Measurements from ENCODE around the gene TYW1B.
"Not testable (repeated sequence)": the region's sequence is repeated elsewhere in the genome, so short reads cannot be mapped to it uniquely, and the experiment has no call there.

The TYW1B gene

DNA sequence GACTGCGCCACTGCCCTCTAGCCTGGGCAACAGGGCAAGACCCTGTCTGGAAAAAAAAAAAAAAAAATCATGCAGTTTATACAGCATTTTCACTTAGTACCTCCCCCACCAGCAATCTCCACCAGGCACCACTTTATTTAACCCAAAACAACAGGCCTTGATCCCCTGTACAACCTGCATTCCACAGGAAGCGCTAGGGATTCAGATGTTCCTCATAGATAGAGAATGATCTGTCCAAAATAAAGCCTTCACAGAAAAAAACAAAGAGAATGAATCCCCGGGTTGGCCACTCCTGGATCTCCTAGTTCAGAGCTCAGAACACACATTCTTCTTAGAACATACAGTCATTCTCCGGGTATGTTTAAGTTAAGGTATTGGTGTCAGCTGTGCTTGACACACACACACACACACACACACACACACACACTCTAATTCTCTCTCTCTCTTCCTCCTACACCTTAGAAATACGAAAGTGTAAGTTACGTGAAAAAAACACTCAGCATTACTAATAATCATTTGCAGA lies 110.7 kb downstream of the TYW1B start:
- H3K27me3 ChIP-seq (ENCODE audit: control insufficient read depth, insufficient read depth, low read length); H3K36me3 ChIP-seq (ENCODE audit: control insufficient read depth, insufficient read depth, low read length); H3K4me1 ChIP-seq (ENCODE audit: control insufficient read depth, insufficient read depth, low read length); H3K27ac ChIP-seq (ENCODE audit: low read depth, low read length); H3K4me3 ChIP-seq (ENCODE audit: low read depth, low read length); H3K9me3 ChIP-seq (ENCODE audit: control insufficient read depth, insufficient read depth, low read length); H3K9ac ChIP-seq (ENCODE audit: low read depth, low read length): not testable (repeated sequence)

DNA sequence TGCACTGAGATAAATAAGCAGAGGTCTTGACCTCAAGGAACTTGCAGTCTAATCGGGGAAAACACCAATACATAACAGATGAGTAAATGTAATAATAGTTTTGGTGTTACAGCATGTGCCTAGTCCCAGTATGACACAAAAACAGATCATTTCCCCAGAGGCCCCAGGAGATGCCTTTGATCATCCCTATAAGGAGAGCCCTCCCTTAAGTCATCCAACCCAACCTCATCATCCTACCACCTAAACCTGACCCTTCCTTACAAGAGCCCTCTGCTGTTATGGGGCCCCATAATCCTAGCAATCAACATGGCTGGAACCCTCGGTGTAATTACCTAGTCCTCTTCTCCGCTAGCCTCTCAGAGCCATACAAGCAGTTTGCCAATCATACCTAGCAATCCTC lies 116.1 kb downstream of the TYW1B start:
- H3K9me3 ChIP-seq (ENCODE audit: control insufficient read depth, insufficient read depth, low read length); H3K9ac ChIP-seq (ENCODE audit: low read depth, low read length); H3K4me3 ChIP-seq (ENCODE audit: low read depth, low read length); H3K4me1 ChIP-seq (ENCODE audit: control insufficient read depth, insufficient read depth, low read length); H3K36me3 ChIP-seq (ENCODE audit: control insufficient read depth, insufficient read depth, low read length); H3K27me3 ChIP-seq (ENCODE audit: control insufficient read depth, insufficient read depth, low read length); H3K27ac ChIP-seq (ENCODE audit: low read depth, low read length): not testable (repeated sequence)

DNA sequence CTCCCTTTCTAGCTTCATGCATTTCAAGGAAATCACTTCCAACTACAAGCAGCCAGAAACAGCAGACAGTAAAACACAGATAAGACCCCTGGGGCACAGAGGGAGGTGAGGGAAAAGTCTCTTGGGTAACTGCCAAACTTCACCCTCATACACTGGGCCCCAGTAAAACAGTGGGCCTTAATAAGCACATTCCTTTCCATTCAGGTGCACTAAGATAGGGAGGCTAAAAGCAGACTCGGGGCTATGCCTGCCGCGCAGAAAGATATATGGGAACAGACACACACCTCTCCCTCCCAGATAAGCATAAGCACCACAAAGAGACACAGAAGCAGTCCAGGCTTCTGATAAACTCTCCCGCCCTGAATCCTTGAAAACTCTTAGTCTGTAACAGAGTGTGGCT lies 117.0 kb downstream of the TYW1B start:
- Histone ChIP-seq H3K9me3 (ENCODE audit: control insufficient read depth, insufficient read depth, low read length) (no peaks in the 10 kb centered on the region), H3K4me1 (ENCODE audit: control insufficient read depth, insufficient read depth, low read length) (0 out of 2 replicates have a peak, but pooled peaks cover 5% of the 10 kb centered on the region), H3K4me3 (ENCODE audit: low read depth, low read length) (no peak overlapping the region), H3K27me3 (ENCODE audit: control insufficient read depth, insufficient read depth, low read length) (no peaks in the 10 kb centered on the region), H3K36me3 (ENCODE audit: control insufficient read depth, insufficient read depth, low read length) (no peaks in the 10 kb centered on the region), H3K27ac (ENCODE audit: low read depth, low read length) (no peak overlapping the region), H3K9ac (ENCODE audit: low read depth, low read length) (no peak overlapping the region)

DNA sequence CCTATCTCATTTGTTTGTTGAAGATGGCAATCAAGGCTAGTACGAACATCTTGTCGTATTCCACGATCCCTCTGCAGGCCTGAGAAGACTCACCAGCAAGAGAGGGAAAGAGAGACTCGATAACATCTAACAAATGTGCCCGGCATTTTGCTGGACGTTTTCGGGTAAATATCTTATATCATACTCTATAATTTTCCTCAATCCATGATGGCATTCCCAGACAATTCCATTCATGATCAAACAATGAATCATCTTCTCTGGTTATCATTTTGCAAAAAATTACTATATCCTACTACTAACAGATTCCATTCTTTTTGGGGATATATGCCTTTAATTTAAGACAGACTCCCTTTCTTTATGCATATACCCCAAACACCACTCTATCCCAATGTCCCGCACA lies 118.1 kb downstream of the TYW1B start:
- H3K27me3 ChIP-seq (ENCODE audit: control insufficient read depth, insufficient read depth, low read length): no peaks in the 10 kb centered on the region

DNA sequence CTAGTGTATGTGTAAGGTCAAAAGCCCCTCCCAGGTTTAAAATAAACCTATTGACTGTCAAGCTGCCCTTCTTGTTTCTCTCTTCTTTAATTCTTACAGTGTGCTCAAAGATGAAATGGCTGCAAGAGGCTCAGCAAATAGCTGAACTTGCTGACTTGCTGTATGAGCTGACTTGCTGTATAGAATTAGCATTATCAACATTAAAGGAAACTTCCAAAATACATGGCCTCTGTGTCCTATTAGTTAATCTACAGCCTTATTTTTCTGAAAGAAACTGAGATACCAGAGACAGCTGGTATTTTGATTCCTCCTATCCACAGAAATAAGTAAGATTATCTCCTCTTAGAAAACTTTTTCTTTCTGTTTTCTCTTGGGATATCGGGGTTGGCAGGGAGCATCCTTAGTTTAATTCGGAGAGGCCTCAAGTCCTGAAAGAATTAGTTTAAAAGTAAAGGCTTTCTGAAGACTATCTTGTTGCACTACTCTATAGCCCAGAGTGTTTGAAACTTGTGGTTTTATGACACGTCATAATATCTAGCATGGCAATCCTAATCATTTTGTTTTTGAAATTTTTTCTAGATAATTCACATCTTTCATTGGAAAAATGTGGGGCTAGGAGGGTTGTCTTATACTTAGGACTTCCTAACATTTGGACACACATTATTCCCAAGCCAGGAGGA lies 119.5 kb downstream of the TYW1B start:
- H3K4me3 ChIP-seq (ENCODE audit: low read depth, low read length); H3K36me3 ChIP-seq (ENCODE audit: control insufficient read depth, insufficient read depth, low read length); H3K9ac ChIP-seq (ENCODE audit: low read depth, low read length); H3K27me3 ChIP-seq (ENCODE audit: control insufficient read depth, insufficient read depth, low read length); H3K27ac ChIP-seq (ENCODE audit: low read depth, low read length); H3K9me3 ChIP-seq (ENCODE audit: control insufficient read depth, insufficient read depth, low read length); H3K4me1 ChIP-seq (ENCODE audit: control insufficient read depth, insufficient read depth, low read length): not testable (repeated sequence)

More for the DNA sequence above, 118.1 kb downstream of the TYW1B start:
- Histone ChIP-seq H3K9ac (ENCODE audit: low read depth, low read length) (no peak overlapping the region), H3K27ac (ENCODE audit: low read depth, low read length) (no peak overlapping the region), H3K36me3 (ENCODE audit: control insufficient read depth, insufficient read depth, low read length) (no peaks in the 10 kb centered on the region), H3K4me3 (ENCODE audit: low read depth, low read length) (no peak overlapping the region), H3K4me1 (ENCODE audit: control insufficient read depth, insufficient read depth, low read length) (0 out of 2 replicates have a peak, but pooled peaks cover 5% of the 10 kb centered on the region), H3K9me3 (ENCODE audit: control insufficient read depth, insufficient read depth, low read length) (no peaks in the 10 kb centered on the region)

DNA sequence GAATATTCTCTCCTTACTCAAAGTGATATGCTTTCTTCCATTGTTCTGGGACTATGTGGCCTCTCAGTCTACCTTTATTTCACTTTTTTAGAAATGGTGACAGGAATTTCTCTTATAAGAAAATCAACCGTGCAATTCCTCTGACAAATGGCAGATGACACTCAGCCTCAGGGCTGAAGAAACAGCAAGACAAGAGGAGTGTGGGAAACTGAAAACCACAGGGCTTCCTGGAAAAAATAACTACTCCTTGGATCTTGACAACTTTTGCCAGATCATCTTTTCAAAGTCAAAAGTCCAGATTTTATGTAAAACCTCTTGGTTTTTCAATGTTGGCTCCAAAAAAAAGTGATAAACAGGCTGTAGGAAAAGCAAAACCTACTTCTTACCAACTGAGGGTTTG lies 121.5 kb downstream of the TYW1B start:
- H3K4me3 ChIP-seq (ENCODE audit: low read depth, low read length): no peak overlapping the region
- H3K9ac ChIP-seq (ENCODE audit: low read depth, low read length): no peak overlapping the region
- H3K4me1 ChIP-seq (ENCODE audit: control insufficient read depth, insufficient read depth, low read length): 0 out of 2 replicates have a peak, but pooled peaks cover 5% of the 10 kb centered on the region
- no peaks in the 10 kb centered on the region for H3K36me3 ChIP-seq (ENCODE audit: control insufficient read depth, insufficient read depth, low read length)
- no peak overlapping the region for H3K27ac ChIP-seq (ENCODE audit: low read depth, low read length)
- no peaks in the 10 kb centered on the region for H3K9me3 ChIP-seq (ENCODE audit: control insufficient read depth, insufficient read depth, low read length)
- no peaks in the 10 kb centered on the region for H3K27me3 ChIP-seq (ENCODE audit: control insufficient read depth, insufficient read depth, low read length)

DNA sequence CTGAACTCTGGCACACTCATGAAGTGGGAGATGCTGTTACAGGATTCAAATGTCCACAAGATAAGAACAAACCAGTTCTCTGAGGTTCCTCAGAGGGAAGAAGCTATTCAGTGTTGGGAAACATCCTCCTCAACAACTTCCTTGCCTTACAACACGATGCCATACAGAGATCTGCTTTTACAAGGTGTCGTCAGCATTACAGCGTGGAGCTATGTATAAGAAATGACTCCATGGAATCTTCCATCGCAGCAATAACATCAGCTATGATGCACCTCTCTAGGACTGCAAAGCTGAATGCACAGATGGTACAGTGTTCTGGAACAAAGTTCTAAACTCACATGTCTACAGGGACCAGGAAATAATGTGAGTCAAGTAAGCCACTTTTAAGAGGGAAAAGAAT lies 122.3 kb downstream of the TYW1B start:
- not testable (repeated sequence) for H3K27ac ChIP-seq (ENCODE audit: low read depth, low read length); H3K4me3 ChIP-seq (ENCODE audit: low read depth, low read length); H3K9ac ChIP-seq (ENCODE audit: low read depth, low read length); H3K27me3 ChIP-seq (ENCODE audit: control insufficient read depth, insufficient read depth, low read length); H3K4me1 ChIP-seq (ENCODE audit: control insufficient read depth, insufficient read depth, low read length); H3K9me3 ChIP-seq (ENCODE audit: control insufficient read depth, insufficient read depth, low read length); H3K36me3 ChIP-seq (ENCODE audit: control insufficient read depth, insufficient read depth, low read length)

DNA sequence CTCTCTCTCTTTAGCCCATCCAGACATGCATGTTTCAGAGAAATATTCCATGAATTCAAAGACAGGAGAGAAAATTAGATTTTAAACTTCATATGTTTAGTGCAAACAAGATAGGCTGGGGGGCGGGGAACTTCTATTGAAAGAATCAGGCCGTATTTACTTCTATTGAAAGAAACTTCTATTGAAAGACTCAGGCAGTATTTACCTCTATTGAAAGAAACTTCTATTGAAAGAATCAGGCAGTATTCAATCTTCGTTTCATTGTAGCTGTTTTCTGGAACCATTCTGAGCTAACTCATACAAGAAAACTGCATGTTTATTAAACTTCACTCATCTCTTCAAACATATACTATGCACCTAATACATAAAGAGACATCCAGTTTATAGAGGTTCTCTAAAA lies 123.1 kb downstream of the TYW1B start:
- Histone ChIP-seq H3K9me3 (ENCODE audit: control insufficient read depth, insufficient read depth, low read length) (no peaks in the 10 kb centered on the region), H3K36me3 (ENCODE audit: control insufficient read depth, insufficient read depth, low read length) (no peaks in the 10 kb centered on the region), H3K4me3 (ENCODE audit: low read depth, low read length) (no peak overlapping the region), H3K9ac (ENCODE audit: low read depth, low read length) (no peak overlapping the region), H3K27ac (ENCODE audit: low read depth, low read length) (no peak overlapping the region), H3K27me3 (ENCODE audit: control insufficient read depth, insufficient read depth, low read length) (no peaks in the 10 kb centered on the region), H3K4me1 (ENCODE audit: control insufficient read depth, insufficient read depth, low read length) (no peaks in the 10 kb centered on the region)

DNA sequence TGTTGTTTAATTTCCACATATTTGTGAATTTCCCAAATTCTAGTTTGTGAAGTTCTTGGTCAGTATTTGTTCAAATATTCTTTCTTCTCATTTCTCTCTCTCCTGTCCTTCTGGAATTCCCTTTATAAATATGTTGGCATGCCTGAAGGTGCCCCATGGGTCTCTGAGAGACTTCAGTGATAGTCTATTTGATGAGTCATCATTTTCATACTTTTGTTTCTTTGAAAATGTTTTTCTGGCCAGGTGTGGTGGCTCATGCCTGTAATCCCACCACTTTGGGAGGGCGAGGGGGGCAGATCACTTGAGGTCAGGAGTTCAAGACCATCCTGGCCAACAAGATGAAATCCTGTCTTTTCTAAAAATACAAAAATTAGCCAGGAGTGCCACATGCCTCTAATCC lies 127.5 kb downstream of the TYW1B start:
- not testable (repeated sequence) for H3K4me3 ChIP-seq (ENCODE audit: low read depth, low read length); H3K9ac ChIP-seq (ENCODE audit: low read depth, low read length); H3K27ac ChIP-seq (ENCODE audit: low read depth, low read length); H3K36me3 ChIP-seq (ENCODE audit: control insufficient read depth, insufficient read depth, low read length); H3K4me1 ChIP-seq (ENCODE audit: control insufficient read depth, insufficient read depth, low read length); H3K27me3 ChIP-seq (ENCODE audit: control insufficient read depth, insufficient read depth, low read length); H3K9me3 ChIP-seq (ENCODE audit: control insufficient read depth, insufficient read depth, low read length)

DNA sequence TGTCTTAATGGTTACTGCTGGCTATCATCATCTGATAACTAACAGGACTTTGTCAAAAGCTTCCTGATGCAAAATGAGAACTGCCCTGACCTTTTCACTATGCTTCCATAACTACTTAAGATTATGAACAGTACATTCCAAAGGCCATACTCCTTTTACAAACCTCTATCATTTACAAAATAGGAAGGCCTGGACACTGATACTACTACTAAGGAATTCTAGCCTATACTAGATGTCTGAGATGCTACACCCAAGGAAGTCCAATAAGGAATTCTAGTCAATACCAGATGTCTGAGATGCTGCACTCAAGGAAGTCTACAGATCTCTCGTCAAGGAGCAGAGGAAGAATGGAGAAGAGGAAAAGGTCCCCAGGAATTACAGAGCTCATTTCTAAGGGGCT lies 130.9 kb downstream of the TYW1B start:
- H3K27me3 ChIP-seq (ENCODE audit: control insufficient read depth, insufficient read depth, low read length); H3K27ac ChIP-seq (ENCODE audit: low read depth, low read length); H3K4me3 ChIP-seq (ENCODE audit: low read depth, low read length); H3K9ac ChIP-seq (ENCODE audit: low read depth, low read length); H3K4me1 ChIP-seq (ENCODE audit: control insufficient read depth, insufficient read depth, low read length); H3K9me3 ChIP-seq (ENCODE audit: control insufficient read depth, insufficient read depth, low read length); H3K36me3 ChIP-seq (ENCODE audit: control insufficient read depth, insufficient read depth, low read length): not testable (repeated sequence)

DNA sequence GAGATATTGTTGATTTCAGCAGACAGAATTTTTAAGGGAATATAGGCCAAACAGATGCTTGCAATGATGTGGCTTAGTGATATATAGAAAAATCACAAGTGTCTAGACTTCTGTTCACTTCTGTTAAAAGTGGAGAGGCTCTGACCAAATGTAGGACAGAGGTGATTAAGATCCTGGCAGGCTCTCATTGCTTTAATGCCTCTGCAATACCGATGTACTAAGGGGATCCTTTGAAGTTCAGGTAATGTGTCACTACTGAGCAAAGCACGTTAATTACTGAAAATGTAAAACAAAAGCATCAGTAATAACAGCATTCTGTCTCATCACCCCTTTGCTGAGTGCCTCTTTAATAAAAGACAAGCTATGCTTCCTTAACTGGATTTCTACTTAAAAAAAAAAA lies 131.4 kb downstream of the TYW1B start:
- not testable (repeated sequence) for H3K27ac ChIP-seq (ENCODE audit: low read depth, low read length); H3K9ac ChIP-seq (ENCODE audit: low read depth, low read length); H3K9me3 ChIP-seq (ENCODE audit: control insufficient read depth, insufficient read depth, low read length); H3K27me3 ChIP-seq (ENCODE audit: control insufficient read depth, insufficient read depth, low read length); H3K4me1 ChIP-seq (ENCODE audit: control insufficient read depth, insufficient read depth, low read length); H3K4me3 ChIP-seq (ENCODE audit: low read depth, low read length); H3K36me3 ChIP-seq (ENCODE audit: control insufficient read depth, insufficient read depth, low read length)

DNA sequence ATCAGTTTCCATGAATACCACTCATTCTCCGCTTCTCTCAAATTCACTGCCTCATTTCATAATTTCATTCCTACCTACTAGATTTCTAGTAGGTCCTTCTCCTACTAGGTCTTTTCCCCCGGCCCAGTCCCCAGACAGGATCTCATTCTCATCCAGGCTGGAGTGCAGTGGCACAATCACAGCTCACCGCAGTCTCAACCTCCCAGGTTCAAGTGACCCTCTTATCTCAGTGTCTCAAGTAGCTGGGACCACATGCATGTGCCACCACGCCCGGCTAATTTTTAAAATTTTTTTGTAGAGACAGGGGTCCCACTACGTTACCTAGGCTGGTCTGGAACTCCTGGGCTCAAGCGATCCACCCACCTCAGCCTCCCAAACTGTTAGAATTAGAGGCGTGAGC lies 132.5 kb downstream of the TYW1B start:
- H3K27ac ChIP-seq (ENCODE audit: low read depth, low read length): peak overlapping the region; percentile 46
- not testable (repeated sequence) for H3K9ac ChIP-seq (ENCODE audit: low read depth, low read length); H3K4me1 ChIP-seq (ENCODE audit: control insufficient read depth, insufficient read depth, low read length); H3K9me3 ChIP-seq (ENCODE audit: control insufficient read depth, insufficient read depth, low read length); H3K27me3 ChIP-seq (ENCODE audit: control insufficient read depth, insufficient read depth, low read length); H3K4me3 ChIP-seq (ENCODE audit: low read depth, low read length); H3K36me3 ChIP-seq (ENCODE audit: control insufficient read depth, insufficient read depth, low read length)
